Parathyroid adenoma (tissue), 2 donors: Measurements from ENCODE around the gene SARM1.

Source experiments
- H2AFZ ChIP-seq: fragments of 300-600 bp; sonication (generic); one replicate; pipeline ENCODE4 v1.7.0; 2017; ENCODE audit warnings: antibody characterized with exemption, mild to moderate bottlenecking
- H3K27ac ChIP-seq: fragments of 300-600 bp; sonication (generic); one replicate; pipeline ENCODE4 v1.7.0; 2017
- H3K27me3 ChIP-seq: fragments of 300-600 bp; sonication (generic); one replicate; pipeline ENCODE4 v1.7.0; 2017; ENCODE audit warnings: low read length; ENCODE audit not compliant: control insufficient read depth, insufficient read depth
- H3K36me3 ChIP-seq: fragments of 300-600 bp; sonication (generic); one replicate; pipeline ENCODE4 v1.7.0; 2017; ENCODE audit warnings: low read length; ENCODE audit not compliant: control insufficient read depth, insufficient read depth
- H3K4me1 ChIP-seq: fragments of 300-600 bp; sonication (generic); one replicate; pipeline ENCODE4 v1.7.0; 2017; ENCODE audit warnings: control low read depth
- H3K4me2 ChIP-seq: fragments of 300-600 bp; sonication (generic); one replicate; pipeline ENCODE4 v1.7.0; 2017; ENCODE audit warnings: low read length
- H3K4me3 ChIP-seq: fragments of 300-600 bp; sonication (generic); one replicate; pipeline ENCODE4 v1.7.0; 2017; ENCODE audit warnings: low read depth, low read length
- H3K79me2 ChIP-seq: fragments of 300-600 bp; sonication (generic); one replicate; pipeline ENCODE4 v1.7.0; 2017; ENCODE audit warnings: control low read depth
- H3K9ac ChIP-seq: fragments of 300-600 bp; sonication (generic); one replicate; pipeline ENCODE4 v1.7.0; 2017; ENCODE audit warnings: mild to moderate bottlenecking
- H3K9me3 ChIP-seq: fragments of 300-600 bp; sonication (generic); one replicate; pipeline ENCODE4 v1.7.0; 2017; ENCODE audit warnings: low read length; ENCODE audit not compliant: control insufficient read depth
- CTCF ChIP-seq: fragments of 300-600 bp; sonication (generic); IDR thresholded peaks from one replicate; pipeline ENCODE4 v1.7.0; 2017; ENCODE audit warnings: antibody characterized with exemption, mild to moderate bottlenecking
- donor health status: primary hyperparathyroidism.

The SARM1 gene

GRCh38 chr17:28357901-28358197 is 13.6 kb upstream of the SARM1 start:
- peak overlapping the region; percentile 96 for H3K4me2 ChIP-seq
- H3K9me3 ChIP-seq: no peaks in the 10 kb centered on the region
- H3K27me3 ChIP-seq: no peaks in the 10 kb centered on the region
- peak overlapping the region; percentile 87 for H2AFZ ChIP-seq
- peak overlapping the region; percentile 21 for H3K9ac ChIP-seq
- no peaks in the 10 kb centered on the region for H3K36me3 ChIP-seq
- H3K27ac ChIP-seq: peak overlapping the region; percentile 66
- peak overlapping the region; percentile 90 for H3K4me3 ChIP-seq
- TF ChIP-seq CTCF: no peak
- peaks cover 15% of the 10 kb centered on the region for H3K4me1 ChIP-seq
- peaks cover 15% of the 10 kb centered on the region for H3K79me2 ChIP-seq

GRCh38 chr17:28363186-28363585 is 8.3 kb upstream of the SARM1 start:
- H3K4me1 ChIP-seq: peaks cover 6% of the 10 kb centered on the region
- H3K9ac ChIP-seq: no peak overlapping the region
- no peak overlapping the region for H3K4me3 ChIP-seq
- TF ChIP-seq CTCF: no peak
- no peaks in the 10 kb centered on the region for H3K36me3 ChIP-seq
- H3K4me2 ChIP-seq: no peak overlapping the region
- no peaks in the 10 kb centered on the region for H3K9me3 ChIP-seq
- no peak overlapping the region for H3K27ac ChIP-seq
- no peak overlapping the region for H2AFZ ChIP-seq
- H3K79me2 ChIP-seq: peaks cover 3% of the 10 kb centered on the region
- no peaks in the 10 kb centered on the region for H3K27me3 ChIP-seq

GRCh38 chr17:28363776-28364650 is 7.5 kb upstream of the SARM1 start:
- no peaks in the 10 kb centered on the region for H3K79me2 ChIP-seq
- no peak overlapping the region for H3K4me2 ChIP-seq
- H3K27ac ChIP-seq: no peak overlapping the region
- TF ChIP-seq CTCF: no peak
- H3K4me3 ChIP-seq: no peak overlapping the region
- no peak overlapping the region for H3K9ac ChIP-seq
- no peaks in the 10 kb centered on the region for H3K27me3 ChIP-seq
- no peaks in the 10 kb centered on the region for H3K36me3 ChIP-seq
- no peaks in the 10 kb centered on the region for H3K4me1 ChIP-seq
- no peaks in the 10 kb centered on the region for H3K9me3 ChIP-seq
- H2AFZ ChIP-seq: no peak overlapping the region

- no peaks in the 10 kb centered on the region for H3K36me3 ChIP-seq
- H2AFZ ChIP-seq: no peak within 1 kb of the TSS
- H3K4me2 ChIP-seq: no peak within 1 kb of the TSS
- H3K79me2 ChIP-seq: no peaks in the 10 kb centered on the region
- H3K27me3 ChIP-seq: no peaks in the 10 kb centered on the region
- no peaks in the 10 kb centered on the region for H3K9me3 ChIP-seq
- TF ChIP-seq CTCF: no peak
- H3K9ac ChIP-seq: no peak within 1 kb of the TSS
- no peak within 1 kb of the TSS for H3K27ac ChIP-seq
- no peaks in the 10 kb centered on the region for H3K4me1 ChIP-seq
- H3K4me3 ChIP-seq: no peak within 1 kb of the TSS
These were observed 6.7 kb upstream of the SARM1 start, which contains the start of gene SEBOX for GRCh38 chr17:28364665-28365363. Gene SEBOX (minus strand): TSS chr17:28365199. CDS start chr17:28365151, 48 bp downstream.
